ENCODE measurements around the gene MAST4.

MAST4 gene

GRCh38 chr5:66697796-66698564, 101.8 kb downstream of the MAST4 start:
- no peak for DNase-seq (ENCODE audit: low read depth in 2 of 2)

- no peak for DNase-seq (ENCODE audit: low read depth in 2 of 2)
These were observed 105.1 kb downstream of the MAST4 start for GRCh38 chr5:66701244-66701643.

- DNase-seq (ENCODE audit: low read depth in 2 of 2): no peak
These were observed 106.2 kb downstream of the MAST4 start for GRCh38 chr5:66702426-66702825.

GRCh38 chr5:66704790-66705425, 108.7 kb downstream of the MAST4 start:
- DNase-seq (ENCODE audit: low read depth in 2 of 2): no peak

GRCh38 chr5:66708368-66708767, 112.2 kb downstream of the MAST4 start:
- DNase-seq (ENCODE audit: low read depth in 2 of 2): no peak

- DNase-seq (ENCODE audit: low read depth in 2 of 2): no peak
These were observed 114.4 kb downstream of the MAST4 start for GRCh38 chr5:66710557-66711088.

- peak in 1 of 2 donors; percentile 7 for DNase-seq (ENCODE audit: low read depth in 2 of 2)
These were observed 117.8 kb downstream of the MAST4 start for GRCh38 chr5:66713998-66714397.

GRCh38 chr5:66717455-66718373, 121.5 kb downstream of the MAST4 start:
- DNase-seq (ENCODE audit: low read depth in 2 of 2): no peak

- no peak for DNase-seq (ENCODE audit: low read depth in 2 of 2)
These were observed 122.3 kb downstream of the MAST4 start for GRCh38 chr5:66718374-66719002.

GRCh38 chr5:66720780-66721179, 124.6 kb downstream of the MAST4 start:
- DNase-seq (ENCODE audit: low read depth in 2 of 2): no peak

- DNase-seq (ENCODE audit: low read depth in 2 of 2): no peak
These were observed 126.5 kb downstream of the MAST4 start for GRCh38 chr5:66722686-66723085.

GRCh38 chr5:66724349-66725139, 128.4 kb downstream of the MAST4 start:
- no peak for DNase-seq (ENCODE audit: low read depth in 2 of 2)

- DNase-seq (ENCODE audit: low read depth in 2 of 2): no peak
These were observed 131.4 kb downstream of the MAST4 start for GRCh38 chr5:66727630-66728029.

- DNase-seq (ENCODE audit: low read depth in 2 of 2): no peak
These were observed 131.9 kb downstream of the MAST4 start for GRCh38 chr5:66728049-66728448.

GRCh38 chr5:66737096-66737495, 140.9 kb downstream of the MAST4 start:
- no peak for DNase-seq (ENCODE audit: low read depth in 2 of 2)

- DNase-seq (ENCODE audit: low read depth in 2 of 2): no peak
These were observed 141.9 kb downstream of the MAST4 start for GRCh38 chr5:66738136-66738535.

- no peak for DNase-seq (ENCODE audit: low read depth in 2 of 2)
These were observed 142.8 kb downstream of the MAST4 start for GRCh38 chr5:66739021-66739420.

GRCh38 chr5:66739951-66740350, 143.8 kb downstream of the MAST4 start:
- no peak for DNase-seq (ENCODE audit: low read depth in 2 of 2)

GRCh38 chr5:66741394-66741793, 145.2 kb downstream of the MAST4 start:
- no peak for DNase-seq (ENCODE audit: low read depth in 2 of 2)

- no peak for DNase-seq (ENCODE audit: low read depth in 2 of 2)
These were observed 146.1 kb downstream of the MAST4 start for GRCh38 chr5:66742083-66742895.
